HEK293 (cell line): ENCODE measurements around the gene PMM1.

Experiments used
- CTCF ChIA-PET: fragments of 350-600 bp; formaldehyde crosslinking; extraction: SDS; loops from one replicate; lab custom pipeline; 2021; ENCODE audit warnings: antibody characterized with exemption; lab: Yijun Ruan, JAX
- POLR2A ChIA-PET: fragments of 300-600 bp; formaldehyde crosslinking; extraction: SDS; loops from one replicate; lab custom pipeline; 2020; ENCODE audit warnings: antibody characterized with exemption, inconsistent platforms; lab: Yijun Ruan, JAX
- H3K27ac ChIP-seq: fragments of 200-500 bp; sonication (Bioruptor generic); 2 replicates; pipeline ENCODE4 v1.5.1; 2014; ENCODE audit warnings: low read depth, low read length, control low read depth, inconsistent platforms; ENCODE audit errors: extremely low read depth
- H3K36me3 ChIP-seq, 2 experiments: fragments of 200-500 bp in 1 of 2; sonication (Bioruptor generic) in 1 of 2; 1 replicate in 1 of 2; 2 replicates in 1 of 2; pipeline ENCODE4 v1.5.1; 2014 to 2017; ENCODE audit warnings: inconsistent platforms in 2 of 2, low read length in 2 of 2; ENCODE audit not compliant: control insufficient read depth in 2 of 2, insufficient read depth in 1 of 2
- H3K4me1 ChIP-seq: fragments of 200-500 bp; sonication (Bioruptor generic); 2 replicates; pipeline ENCODE4 v1.5.1; 2014; ENCODE audit warnings: mild to moderate bottlenecking, low read length, inconsistent platforms; ENCODE audit not compliant: control insufficient read depth, insufficient read depth
- H3K4me3 ChIP-seq: 2 replicates; pipeline ENCODE4 v1.5.1; 2011; ENCODE audit warnings: low read depth, mild to moderate bottlenecking, control low read depth, low read length, moderate library complexity
- H3K9me3 ChIP-seq: fragments of 200-500 bp; sonication (Bioruptor generic); 2 replicates; pipeline ENCODE4 v1.5.1; 2014; ENCODE audit warnings: low read depth, low read length, inconsistent platforms; ENCODE audit not compliant: control insufficient read depth, insufficient read depth
- HOXD13 ChIP-seq: sonication (generic); formaldehyde crosslinking; IDR thresholded peaks from 2 replicates; pipeline ENCODE4 v1.8.0; 2022; ENCODE audit warnings: missing genetic modification reagents, borderline replicate concordance
- IKZF3 ChIP-seq: fragments of 450-650 bp; IDR thresholded peaks from 2 replicates; pipeline ENCODE4 v1.5.0; 2018; ENCODE audit warnings: missing biosample characterization, mild to moderate bottlenecking, missing genetic modification characterization, moderate library complexity
- KLF16 ChIP-seq: fragments of 450-650 bp; formaldehyde crosslinking; IDR thresholded peaks from 2 replicates; pipeline ENCODE4 v1.5.1; 2017; ENCODE audit warnings: missing biosample characterization, missing genetic modification characterization
- SCRT2 ChIP-seq: fragments of 450-650 bp; formaldehyde crosslinking; IDR thresholded peaks from 2 replicates; pipeline ENCODE4 v1.5.1; 2016; ENCODE audit warnings: missing biosample characterization, missing genetic modification characterization
- TSHZ1 ChIP-seq: fragments of 450-650 bp; formaldehyde crosslinking; IDR thresholded peaks from 2 replicates; pipeline ENCODE4 v1.5.1; 2016; ENCODE audit warnings: missing biosample characterization, missing genetic modification characterization, borderline replicate concordance
- YY1 ChIP-seq: fragments of 450-650 bp; formaldehyde crosslinking; IDR thresholded peaks from 2 replicates; pipeline ENCODE4 v1.5.1; 2018; ENCODE audit warnings: missing biosample characterization, missing genetic modification characterization
- ZBTB48 ChIP-seq: fragments of 450-650 bp; formaldehyde crosslinking; IDR thresholded peaks from 2 replicates; pipeline ENCODE4 v1.5.1; 2016; ENCODE audit warnings: missing biosample characterization, missing genetic modification characterization
- ZBTB49 ChIP-seq: fragments of 450-650 bp; formaldehyde crosslinking; IDR thresholded peaks from 2 replicates; pipeline ENCODE4 v1.5.1; 2016; ENCODE audit warnings: missing biosample characterization, missing genetic modification characterization, low read depth
- ZBTB8A ChIP-seq: fragments of 450-650 bp; formaldehyde crosslinking; IDR thresholded peaks from 2 replicates; pipeline ENCODE4 v1.5.1; 2016; ENCODE audit warnings: missing biosample characterization, missing genetic modification characterization
- ZNF10 ChIP-seq: fragments of 450-650 bp; formaldehyde crosslinking; IDR thresholded peaks from 2 replicates; pipeline ENCODE4 v1.5.1; 2017; ENCODE audit warnings: missing biosample characterization, missing genetic modification characterization
- ZNF146 ChIP-seq: fragments of 450-650 bp; formaldehyde crosslinking; IDR thresholded peaks from 2 replicates; pipeline ENCODE4 v1.5.1; 2016; ENCODE audit warnings: missing biosample characterization, missing genetic modification characterization
- ZNF175 ChIP-seq: fragments of 450-650 bp; formaldehyde crosslinking; IDR thresholded peaks from 2 replicates; pipeline ENCODE4 v1.5.1; 2016; ENCODE audit warnings: missing biosample characterization, missing genetic modification characterization
- ZNF223 ChIP-seq: fragments of 450-650 bp; formaldehyde crosslinking; IDR thresholded peaks from 2 replicates; pipeline ENCODE4 v1.5.1; 2016; ENCODE audit warnings: missing biosample characterization, missing genetic modification characterization
- ZNF26 ChIP-seq: fragments of 450-650 bp; formaldehyde crosslinking; IDR thresholded peaks from 2 replicates; pipeline ENCODE4 v1.5.1; 2016; ENCODE audit warnings: missing biosample characterization, missing genetic modification characterization
- ZNF292 ChIP-seq: fragments of 450-650 bp; formaldehyde crosslinking; IDR thresholded peaks from 2 replicates; pipeline ENCODE4 v1.5.1; 2016; ENCODE audit warnings: low read depth, missing biosample characterization, missing genetic modification characterization, borderline replicate concordance
- ZNF324 ChIP-seq: fragments of 450-650 bp; formaldehyde crosslinking; IDR thresholded peaks from 2 replicates; pipeline ENCODE4 v1.5.1; 2016; ENCODE audit warnings: missing biosample characterization, missing genetic modification characterization
- ZNF341 ChIP-seq: fragments of 450-650 bp; formaldehyde crosslinking; IDR thresholded peaks from 2 replicates; pipeline ENCODE4; 2016; ENCODE audit warnings: low read depth, missing biosample characterization, missing genetic modification characterization
- ZNF354C ChIP-seq: fragments of 450-650 bp; formaldehyde crosslinking; IDR thresholded peaks from 2 replicates; pipeline ENCODE4 v1.5.1; 2016; ENCODE audit warnings: missing biosample characterization, missing genetic modification characterization, low read depth, borderline replicate concordance
- ZNF423 ChIP-seq: fragments of 450-650 bp; formaldehyde crosslinking; IDR thresholded peaks from 2 replicates; pipeline ENCODE4 v1.5.1; 2016; ENCODE audit warnings: missing biosample characterization, missing genetic modification characterization
- ZNF473 ChIP-seq: fragments of 450-650 bp; formaldehyde crosslinking; IDR thresholded peaks from 2 replicates; pipeline ENCODE4 v1.5.1; 2017; ENCODE audit warnings: missing biosample characterization, missing genetic modification characterization
- ZNF555 ChIP-seq: fragments of 450-650 bp; formaldehyde crosslinking; conservative IDR thresholded peaks from 2 replicates; pipeline ENCODE4 v1.5.1; 2017; ENCODE audit warnings: missing biosample characterization, mild to moderate bottlenecking, missing genetic modification characterization, inconsistent platforms
- ZNF707 ChIP-seq: fragments of 450-650 bp; formaldehyde crosslinking; IDR thresholded peaks from 2 replicates; pipeline ENCODE4 v1.5.1; 2016; ENCODE audit warnings: missing biosample characterization, missing genetic modification characterization
- ZNF776 ChIP-seq: fragments of 450-650 bp; formaldehyde crosslinking; IDR thresholded peaks from 2 replicates; pipeline ENCODE4 v1.5.0; 2017; ENCODE audit warnings: missing biosample characterization, missing genetic modification characterization, borderline replicate concordance
- ZNF830 ChIP-seq: fragments of 450-650 bp; IDR thresholded peaks from 2 replicates; pipeline ENCODE4 v1.5.0; 2018; ENCODE audit warnings: missing biosample characterization, missing genetic modification characterization, low read depth, mild to moderate bottlenecking, moderate library complexity

PMM1 gene

DNA sequence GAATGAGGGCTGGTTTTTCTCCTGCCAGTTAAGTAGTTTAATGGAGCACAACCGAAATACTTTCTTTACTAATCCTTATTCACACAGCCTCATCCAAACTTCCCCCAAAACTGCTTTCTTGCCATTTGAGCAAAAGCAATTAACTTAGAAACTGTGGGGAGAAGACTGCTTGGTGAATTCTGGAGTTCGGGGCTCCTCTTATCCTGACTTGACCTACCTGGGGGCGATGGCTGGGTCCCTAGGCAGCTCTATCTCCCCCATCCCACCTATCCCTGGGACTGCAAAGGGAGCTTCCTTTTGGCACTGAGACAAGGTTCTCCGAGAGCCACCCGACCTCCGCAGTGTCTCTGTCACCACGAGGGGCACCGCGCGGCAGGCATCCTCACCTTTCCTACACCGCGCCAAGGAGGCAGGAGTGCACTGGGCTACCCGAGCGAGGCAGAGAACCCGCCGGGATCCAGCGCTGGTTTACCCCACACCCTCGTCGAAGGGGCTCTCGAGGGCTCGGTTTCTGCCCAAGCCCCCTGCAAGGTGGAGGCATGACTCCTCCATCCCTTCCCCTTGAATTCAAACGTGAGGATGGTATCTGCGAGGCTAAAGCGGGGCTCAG is 30.4 kb upstream of the PMM1 start (continued):
- TF ChIP-seq ZNF707 (no peak), ZBTB48 (peak; percentile 40; the same call in 1 of the 2 replicates), ZNF223 (tag by site-specific recombination) (no peak), TSHZ1 (tag by site-specific recombination) (no peak), ZNF292 (tag by site-specific recombination) (no peak), ZNF830 (tag by site-specific recombination) (no peak)

DNA sequence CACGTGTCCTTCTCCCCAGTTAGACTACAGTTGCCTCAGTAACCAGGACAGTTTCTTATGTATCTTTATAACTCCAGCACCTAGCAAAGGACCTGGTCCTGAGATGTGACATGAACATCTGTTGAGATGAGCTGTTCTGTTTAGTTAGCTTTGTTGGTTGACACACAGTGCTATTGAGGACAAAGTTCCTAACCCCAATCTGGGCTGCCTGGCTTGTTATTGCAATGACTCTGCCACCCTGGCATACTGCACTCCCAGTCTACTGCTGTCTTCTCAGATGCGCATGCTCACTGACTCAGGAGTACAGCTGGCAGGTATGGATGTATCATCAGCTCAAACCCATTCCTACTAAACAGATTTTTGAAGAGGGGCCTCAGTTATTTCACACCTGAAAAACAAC is 23.8 kb upstream of the PMM1 start:
- Histone ChIP-seq H3K36me3 (peaks cover 7 to 9% of the 10 kb centered on the region in 2 experiments; a peak in 2 of 3 replicates), H3K27ac (no peak overlapping the region), H3K9me3 (no peaks in the 10 kb centered on the region), H3K4me3 (no peak overlapping the region), H3K4me1 (no peaks in the 10 kb centered on the region; the same call in 1 of the 2 replicates)
- ChIA-PET POLR2A (interaction anchor here (2.8 to 3.0 kb wide), 2 partner anchors 8 to 24 kb away, joined by 7 to 16 read pairs; partner anchors contain the start of genes DESI1, PMM1 and XRCC6), CTCF (interaction anchor here (1.1 to 1.2 kb wide), 4 partner anchors 16 to 70 kb away, joined by 3 to 5 read pairs (median 4); partner anchors contain the start of genes PMM1 and POLR3H)
- TF ChIP-seq KLF16 (tag by site-specific recombination) = no peak
- no peak for TF ChIP-seq ZNF324
- TF ChIP-seq ZNF555 (tag by site-specific recombination) = no peak
- TF ChIP-seq ZNF341 (tag by site-specific recombination) = no peak
- no peak for TF ChIP-seq IKZF3 (tag by site-specific recombination)
- no peak for TF ChIP-seq ZNF473 (tag by site-specific recombination)
- TF ChIP-seq ZBTB8A (tag by site-specific recombination) = no peak
- no peak for TF ChIP-seq ZNF175 (tag by site-specific recombination)
- TF ChIP-seq ZBTB49 (tag by site-specific recombination) = no peak
- no peak for TF ChIP-seq SCRT2 (tag by site-specific recombination)
- no peak for TF ChIP-seq YY1 (tag by site-specific recombination)
- TF ChIP-seq ZNF423 (tag by site-specific recombination) = no peak
- no peak for TF ChIP-seq HOXD13 (CRISPR knock-in tag)
- no peak for TF ChIP-seq ZNF354C (tag by site-specific recombination)
- TF ChIP-seq ZNF776 (tag by site-specific recombination) = no peak
- TF ChIP-seq ZNF146 (tag by site-specific recombination) = no peak
- no peak for TF ChIP-seq ZNF10 (tag by site-specific recombination)
- no peak for TF ChIP-seq ZNF26 (tag by site-specific recombination)
